GM19395 (cell line): Measurements from ENCODE around the gene RFX1.

ENCODE experiments used
- ATAC-seq: cut with Tn5 transposase; IDR thresholded peaks from one replicate; pipeline ENCODE4 v1.9.1; 2021; ENCODE audit warnings: mild to moderate bottlenecking, moderate library complexity; ENCODE audit not compliant: unreplicated experiment

The RFX1 gene

DNA sequence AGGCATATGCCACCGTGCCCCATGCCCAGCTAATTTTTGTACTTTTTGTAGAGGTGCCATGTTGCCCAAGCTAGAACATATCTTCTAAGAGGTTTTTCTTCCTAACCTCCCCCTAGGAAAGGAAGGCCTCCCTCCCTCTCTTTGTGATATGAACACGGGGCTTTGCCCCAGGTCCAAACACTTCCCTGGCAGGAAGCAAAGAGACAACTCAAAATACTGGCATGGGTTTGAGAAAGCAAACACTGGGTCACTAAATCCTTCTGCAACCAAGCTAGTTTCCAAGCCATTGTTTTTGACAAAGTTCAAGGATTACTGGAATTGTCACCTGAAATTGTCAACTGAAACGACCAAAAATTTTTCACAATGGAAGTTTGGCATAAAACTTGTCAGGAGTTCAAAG lies 91.3 kb downstream of the RFX1 start:
- ATAC-seq, result no peak

DNA sequence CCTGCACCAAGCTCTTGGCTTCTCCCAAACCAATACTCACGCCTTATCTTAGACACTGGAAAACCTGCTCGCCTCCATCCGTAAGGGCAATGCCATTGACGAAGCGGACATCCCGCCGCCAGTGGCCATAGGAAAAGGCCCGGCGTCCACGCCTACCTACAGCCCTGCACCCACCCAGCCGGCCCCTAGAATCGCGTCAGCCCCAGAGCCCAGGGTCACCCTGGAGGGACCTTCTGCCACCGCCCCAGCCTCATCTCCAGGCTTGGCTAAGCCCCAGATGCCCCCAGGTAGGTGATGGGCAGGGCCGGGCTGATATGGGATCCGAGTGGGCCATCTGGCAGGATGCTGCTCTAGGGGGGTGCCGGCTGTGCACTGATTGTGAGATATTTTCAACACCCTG lies 92.8 kb downstream of the RFX1 start:
- ATAC-seq, result no peak
